Measurements from ENCODE around the gene PPP1R2. TPM values are rescaled to one million over a fixed set of nuclear protein-coding genes. Genes with fewer than 3 reads are reported as not detected.

The PPP1R2 gene
- total and polyA plus RNA-seq, 5 donors, result 31.1 to 52.4 (median 46.3) TPM

Other genes with a start within 250 kb of the PPP1R2 start
- 10 to 100 TPM; 20.9 to 23.4 (median 21.4) TPM for gene ACAP2, start 100.3 kb downstream of the PPP1R2 start, total RNA-seq
- 5.3 TPM for gene ACAP2, start 100.3 kb downstream of the PPP1R2 start, polyA plus RNA-seq
- gene APOD, start 40.6 kb upstream of the PPP1R2 start, total RNA-seq, result 10 to 100 TPM; 31.8 to 45.9 (median 40.8) TPM
- gene APOD, start 40.6 kb upstream of the PPP1R2 start, polyA plus RNA-seq, result 174 TPM
- gene MUC20, start 177.7 kb upstream of the PPP1R2 start, total RNA-seq, result 1 to 10 TPM in 3 of 4 donors, under 1 TPM in 1; 0.86 to 4.8 (median 1.9) TPM
- gene MUC20, start 177.7 kb upstream of the PPP1R2 start, polyA plus RNA-seq, result 1.7 TPM

Measured in right cardiac atrium (tissue), 5 donors.